ENCODE measurements around the gene PSMA4. TPM values are rescaled to one million over a fixed set of nuclear protein-coding genes. Genes with fewer than 3 reads are reported as not detected.

PSMA4 gene
- total RNA-seq, 2 donors from 2014 or later: 66.2 to 97.5 TPM

DNA sequence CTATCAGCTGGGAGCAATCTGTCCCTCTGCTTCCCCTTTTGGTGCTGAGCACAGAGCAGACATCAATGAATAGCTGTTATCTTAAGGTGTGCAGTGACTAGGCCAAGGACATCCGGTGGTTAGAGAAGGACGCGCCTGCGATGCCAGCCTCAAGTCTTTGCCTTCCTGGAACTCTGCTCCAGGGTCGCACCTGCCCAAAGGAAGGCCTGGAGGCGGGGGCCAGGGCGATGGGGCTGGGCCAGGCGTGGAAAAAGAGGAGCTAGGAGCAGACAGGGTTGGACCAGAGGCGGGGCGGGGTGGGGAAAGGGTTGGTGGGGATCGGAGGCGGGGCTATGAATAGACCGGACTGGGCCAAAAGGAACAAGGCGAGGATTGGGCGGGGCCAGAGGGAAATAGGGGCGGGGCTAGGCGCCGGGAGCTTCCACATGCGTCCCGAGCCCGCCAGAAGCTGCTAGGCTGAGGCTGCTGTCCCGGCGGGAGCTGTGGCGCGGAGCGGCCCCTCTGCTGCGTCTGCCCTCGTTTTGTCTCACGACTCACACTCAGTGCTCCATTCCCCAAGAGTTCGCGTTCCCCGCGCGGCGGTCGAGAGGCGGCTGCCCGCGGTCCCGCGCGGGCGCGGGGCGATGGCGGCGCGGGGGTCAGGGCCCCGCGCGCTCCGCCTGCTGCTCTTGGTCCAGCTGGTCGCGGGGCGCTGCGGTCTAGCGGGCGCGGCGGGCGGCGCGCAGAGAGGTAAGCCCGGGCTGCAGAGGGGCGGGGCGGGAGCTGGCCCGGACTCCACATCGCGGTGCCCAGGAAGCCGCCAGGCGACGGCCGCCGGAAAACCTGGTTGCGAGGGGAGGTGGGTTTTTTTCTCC lies 25.1 kb downstream of the PSMA4 start, which contains the start of gene CHRNA5:
Gene CHRNA5, plus strand, starts transcription at position 424 of the 854 bp plus-strand sequence. Its CDS starts 200 bp downstream, at position 624.
- Histone ChIP-seq H3K4me3 (peak within 1 kb of the TSS; percentile 70), H3K27ac (no peak within 1 kb of the TSS), H3K4me1 (ENCODE audit: control insufficient read depth in 1 of 2, low read depth in 2 of 2) (peaks cover 0 to 8% of the 10 kb centered on the region in 2 donors), H3K9me3 (no peaks in the 10 kb centered on the region), H3K27me3 (replicated peaks; ENCODE audit: insufficient read depth) (no peaks in the 10 kb centered on the region), H3K36me3 (no peaks in the 10 kb centered on the region)
- TF ChIP-seq, protein P1, sequence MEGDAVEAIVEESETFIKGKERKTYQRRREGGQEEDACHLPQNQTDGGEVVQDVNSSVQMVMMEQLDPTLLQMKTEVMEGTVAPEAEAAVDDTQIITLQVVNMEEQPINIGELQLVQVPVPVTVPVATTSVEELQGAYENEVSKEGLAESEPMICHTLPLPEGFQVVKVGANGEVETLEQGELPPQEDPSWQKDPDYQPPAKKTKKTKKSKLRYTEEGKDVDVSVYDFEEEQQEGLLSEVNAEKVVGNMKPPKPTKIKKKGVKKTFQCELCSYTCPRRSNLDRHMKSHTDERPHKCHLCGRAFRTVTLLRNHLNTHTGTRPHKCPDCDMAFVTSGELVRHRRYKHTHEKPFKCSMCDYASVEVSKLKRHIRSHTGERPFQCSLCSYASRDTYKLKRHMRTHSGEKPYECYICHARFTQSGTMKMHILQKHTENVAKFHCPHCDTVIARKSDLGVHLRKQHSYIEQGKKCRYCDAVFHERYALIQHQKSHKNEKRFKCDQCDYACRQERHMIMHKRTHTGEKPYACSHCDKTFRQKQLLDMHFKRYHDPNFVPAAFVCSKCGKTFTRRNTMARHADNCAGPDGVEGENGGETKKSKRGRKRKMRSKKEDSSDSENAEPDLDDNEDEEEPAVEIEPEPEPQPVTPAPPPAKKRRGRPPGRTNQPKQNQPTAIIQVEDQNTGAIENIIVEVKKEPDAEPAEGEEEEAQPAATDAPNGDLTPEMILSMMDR (IDR thresholded peaks at IDR 0.05): no peak
- peak; percentile 74 for DNase-seq (ENCODE audit: low spot score)
- ATAC-seq (ENCODE audit: insufficient number of reproducible peaks, low FRiP score, low read depth): peak; percentile 72

DNA sequence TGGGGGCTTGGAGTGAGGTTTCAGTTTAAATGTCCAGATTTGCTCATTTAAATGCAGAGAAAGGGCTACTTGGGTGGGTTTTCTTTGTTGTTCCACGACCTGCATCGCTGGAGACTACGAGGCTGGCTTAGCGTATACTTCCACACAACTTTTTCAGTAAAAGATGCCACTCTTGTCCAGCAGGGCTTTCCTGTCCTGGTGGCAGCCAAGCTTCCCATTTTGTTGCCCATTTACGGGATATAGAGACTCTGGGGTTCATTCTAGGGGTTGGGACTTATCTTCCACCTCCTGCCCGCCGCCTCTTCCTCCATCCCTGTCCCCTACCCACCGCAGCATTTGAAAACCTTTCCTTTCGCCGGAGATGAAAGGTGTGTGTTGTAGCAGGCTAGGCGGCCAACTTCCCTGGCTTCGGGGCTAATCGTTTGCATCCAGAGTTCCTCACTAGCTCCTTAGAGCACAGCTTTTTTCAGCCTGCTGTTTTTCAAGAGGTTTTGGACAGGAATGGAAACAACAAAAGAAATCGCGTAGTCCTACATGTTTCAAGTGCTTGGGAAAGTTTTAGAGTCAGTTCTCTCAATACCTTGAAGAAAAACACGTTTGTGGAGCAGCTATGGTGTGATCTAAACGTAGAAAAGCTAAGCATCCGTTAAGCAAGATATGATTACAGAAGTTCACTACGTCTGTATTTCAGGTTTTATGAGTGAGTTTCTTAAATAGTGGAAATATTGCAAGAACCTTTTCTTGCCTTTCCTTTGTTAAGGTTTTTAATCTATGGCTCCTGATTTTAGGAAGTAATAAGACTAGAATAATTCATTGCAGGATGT lies 25.9 kb downstream of the PSMA4 start:
- no peak for DNase-seq (ENCODE audit: low spot score)
- Histone ChIP-seq H3K27ac (no peak overlapping the region), H3K27me3 (replicated peaks; ENCODE audit: insufficient read depth) (no peaks in the 10 kb centered on the region), H3K9me3 (no peaks in the 10 kb centered on the region), H3K4me1 (ENCODE audit: control insufficient read depth in 1 of 2, low read depth in 2 of 2) (peaks cover 0 to 8% of the 10 kb centered on the region in 2 donors), H3K4me3 (peak overlapping the region; percentile 70), H3K36me3 (no peaks in the 10 kb centered on the region)
- TF ChIP-seq, protein P1 (IDR thresholded peaks at IDR 0.05): no peak
- no peak for ATAC-seq (ENCODE audit: insufficient number of reproducible peaks, low FRiP score, low read depth)

DNA sequence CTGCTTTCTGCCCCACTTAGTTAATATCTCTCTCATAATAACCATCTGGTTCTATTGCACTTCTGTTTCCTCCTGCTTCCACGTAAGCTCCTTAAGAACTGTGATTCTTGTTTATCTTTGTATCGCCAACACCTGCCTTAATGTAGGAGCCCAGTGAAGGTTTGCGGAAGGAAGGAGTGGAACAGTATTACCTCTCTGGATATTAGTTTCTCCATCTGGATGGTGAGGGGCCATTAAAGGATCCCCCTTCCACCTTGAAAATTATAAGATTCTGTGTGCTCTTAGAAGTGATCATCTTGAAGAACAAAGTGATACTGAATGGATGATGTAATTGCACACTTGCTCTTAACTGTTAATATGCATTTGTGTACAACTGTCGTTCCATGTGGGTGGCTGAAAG lies 27.3 kb downstream of the PSMA4 start:
- ATAC-seq (ENCODE audit: insufficient number of reproducible peaks, low FRiP score, low read depth) (no peak), DNase-seq (ENCODE audit: low spot score) (no peak)
- Histone ChIP-seq H3K27ac (no peak overlapping the region), H3K9me3 (no peaks in the 10 kb centered on the region), H3K4me3 (no peak overlapping the region), H3K36me3 (no peaks in the 10 kb centered on the region), H3K4me1 (ENCODE audit: control insufficient read depth in 1 of 2, low read depth in 2 of 2) (peaks cover 0 to 8% of the 10 kb centered on the region in 2 donors), H3K27me3 (replicated peaks; ENCODE audit: insufficient read depth) (no peaks in the 10 kb centered on the region)
- TF ChIP-seq, protein P1 (IDR thresholded peaks at IDR 0.05): no peak

DNA sequence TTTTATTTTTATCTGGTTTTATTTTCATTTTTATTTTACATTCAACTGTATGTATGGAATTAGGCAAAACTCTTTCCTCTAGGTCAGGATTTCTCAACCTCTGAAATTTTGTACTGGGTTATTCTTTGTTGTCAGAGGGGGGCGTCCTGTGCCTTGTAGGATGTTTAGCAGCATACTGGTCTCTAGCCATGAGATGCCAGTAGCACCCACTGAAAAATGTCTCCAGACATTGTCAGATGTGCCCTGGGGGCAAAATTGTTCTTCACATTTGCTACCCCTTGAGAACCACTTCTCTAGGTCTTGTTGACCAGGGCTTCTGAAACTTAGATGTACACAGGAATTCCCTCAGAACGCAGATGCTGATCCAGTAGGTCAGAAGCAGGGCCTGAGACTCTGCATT lies 30.5 kb downstream of the PSMA4 start:
- Histone ChIP-seq H3K4me1 (ENCODE audit: control insufficient read depth in 1 of 2, low read depth in 2 of 2) (peaks cover 0 to 8% of the 10 kb centered on the region in 2 donors), H3K27ac (no peak overlapping the region), H3K9me3 (no peaks in the 10 kb centered on the region), H3K4me3 (no peak overlapping the region), H3K27me3 (replicated peaks; ENCODE audit: insufficient read depth) (no peaks in the 10 kb centered on the region), H3K36me3 (no peaks in the 10 kb centered on the region)
- ATAC-seq (ENCODE audit: insufficient number of reproducible peaks, low FRiP score, low read depth) (no peak), DNase-seq (ENCODE audit: low spot score) (no peak)
- TF ChIP-seq, protein P1 (IDR thresholded peaks at IDR 0.05): no peak

DNA sequence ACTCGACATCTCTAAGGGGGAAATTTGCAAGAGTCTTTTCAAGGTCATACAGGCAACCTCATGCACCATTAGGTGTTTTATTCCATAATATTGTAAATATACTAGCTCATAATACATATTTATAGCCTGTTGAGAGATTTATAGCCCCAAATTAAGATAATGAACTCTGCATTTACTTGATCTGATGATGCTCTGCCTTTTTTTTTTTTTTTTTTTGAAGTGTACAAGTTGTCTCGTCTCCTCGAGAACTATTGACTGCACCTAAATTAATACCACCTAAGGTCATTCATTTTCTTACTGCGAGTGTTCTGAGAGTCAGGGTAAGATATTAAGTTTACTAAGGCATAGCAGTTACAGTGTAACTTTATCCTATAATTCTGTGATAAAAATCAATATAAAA lies 31.1 kb downstream of the PSMA4 start:
- Histone ChIP-seq H3K36me3 (no peaks in the 10 kb centered on the region), H3K27ac (no peak overlapping the region), H3K27me3 (replicated peaks; ENCODE audit: insufficient read depth) (no peaks in the 10 kb centered on the region), H3K4me3 (no peak overlapping the region), H3K4me1 (ENCODE audit: control insufficient read depth in 1 of 2, low read depth in 2 of 2) (peaks cover 0 to 2% of the 10 kb centered on the region in 2 donors), H3K9me3 (no peaks in the 10 kb centered on the region)
- no peak for DNase-seq (ENCODE audit: low spot score)
- no peak for ATAC-seq (ENCODE audit: insufficient number of reproducible peaks, low FRiP score, low read depth)
- TF ChIP-seq, protein P1 (IDR thresholded peaks at IDR 0.05): no peak

All from thoracic aorta (tissue), 2 donors.